ENCODE measurements around the gene KIF1B.
"Not testable (repeated sequence)": the region's sequence is repeated elsewhere in the genome, so short reads cannot be mapped to it uniquely, and the experiment has no call there.

The KIF1B gene

GRCh38 chr1:10242811-10243210 lies 32.4 kb downstream of the KIF1B start:
- peak; percentile 56 for DNase-seq

GRCh38 chr1:10245674-10246073 lies 35.3 kb downstream of the KIF1B start:
- DNase-seq, result no peak

- DNase-seq, result no peak
Observed at GRCh38 chr1:10249808-10250457, 39.6 kb downstream of the KIF1B start.

GRCh38 chr1:10250663-10251062 lies 40.3 kb downstream of the KIF1B start:
- no peak for DNase-seq

- peak; percentile 71 for DNase-seq
Observed at GRCh38 chr1:10251325-10252108, 41.1 kb downstream of the KIF1B start.

GRCh38 chr1:10252508-10252907 lies 42.1 kb downstream of the KIF1B start:
- DNase-seq, result no peak

GRCh38 chr1:10253149-10253548 lies 42.8 kb downstream of the KIF1B start:
- DNase-seq, result no peak

GRCh38 chr1:10253755-10254154 lies 43.4 kb downstream of the KIF1B start:
- peak; percentile 40 for DNase-seq

- DNase-seq, result no peak
Observed at GRCh38 chr1:10257851-10258250, 47.5 kb downstream of the KIF1B start.

GRCh38 chr1:10259547-10259946 lies 49.2 kb downstream of the KIF1B start:
- DNase-seq, result not testable (repeated sequence)

- DNase-seq, result no peak
Observed at GRCh38 chr1:10263450-10264082, 53.2 kb downstream of the KIF1B start.

- no peak for DNase-seq
Observed at GRCh38 chr1:10265027-10265426, 54.7 kb downstream of the KIF1B start.

GRCh38 chr1:10265900-10266299 lies 55.5 kb downstream of the KIF1B start:
- no peak for DNase-seq

- DNase-seq, result no peak
Observed at GRCh38 chr1:10267319-10267718, 56.9 kb downstream of the KIF1B start.

GRCh38 chr1:10267921-10268320 lies 57.6 kb downstream of the KIF1B start:
- no peak for DNase-seq

- DNase-seq, result no peak
Observed at GRCh38 chr1:10271090-10271489, 60.7 kb downstream of the KIF1B start.

GRCh38 chr1:10271869-10272268 lies 61.5 kb downstream of the KIF1B start:
- no peak for DNase-seq

- DNase-seq, result no peak
Observed at GRCh38 chr1:10272274-10272673, 61.9 kb downstream of the KIF1B start.

GRCh38 chr1:10278880-10279279 lies 68.5 kb downstream of the KIF1B start:
- DNase-seq, result no peak

GRCh38 chr1:10280439-10281350 lies 70.3 kb downstream of the KIF1B start:
- DNase-seq, result peak; percentile 60

- peak; percentile 87 for DNase-seq
Observed at GRCh38 chr1:10283318-10283984, 73.1 kb downstream of the KIF1B start.

GRCh38 chr1:10286244-10286643 lies 75.9 kb downstream of the KIF1B start:
- no peak for DNase-seq
